H9 (cell line): ENCODE results near the gene ZDHHC16. TPM values are rescaled to one million over a fixed set of nuclear protein-coding genes. Genes with fewer than 3 reads are reported as not detected.

Source experiments
- DNase-seq: peaks from one replicate; pipeline ENCODE4 v3.0.0-alpha.2; 2017
- H2AFZ ChIP-seq: one replicate; pipeline ENCODE4 v1.6.1; 2013; ENCODE audit warnings: mild to moderate bottlenecking, low read length, control low read depth, moderate library complexity
- H2AK5ac ChIP-seq: 2 replicates; pipeline ENCODE4 v1.6.1; 2013; ENCODE audit warnings: low read length, control low read depth, mixed read lengths; ENCODE audit not compliant: insufficient read length
- H2BK120ac ChIP-seq: one replicate; pipeline ENCODE4 v1.6.1; 2013; ENCODE audit warnings: low read depth, mild to moderate bottlenecking, low read length, control low read depth, inconsistent platforms; ENCODE audit not compliant: poor library complexity, severe bottlenecking
- H2BK12ac ChIP-seq: 2 replicates; pipeline ENCODE4 v1.6.1; 2013; ENCODE audit warnings: low read length, control low read depth, mixed read lengths, low read depth; ENCODE audit not compliant: insufficient read length
- H2BK15ac ChIP-seq: 2 replicates; pipeline ENCODE4 v1.6.1; 2013; ENCODE audit warnings: low read depth, low read length, control low read depth
- H2BK20ac ChIP-seq: one replicate; pipeline ENCODE4 v1.6.1; 2013; ENCODE audit warnings: low read depth, mild to moderate bottlenecking, low read length, control low read depth, inconsistent platforms; ENCODE audit not compliant: poor library complexity, severe bottlenecking
- H2BK5ac ChIP-seq: 2 replicates; pipeline ENCODE4 v1.6.1; 2013; ENCODE audit warnings: low read length, control low read depth, mixed read lengths; ENCODE audit not compliant: insufficient read length
- H3K14ac ChIP-seq: 2 replicates; pipeline ENCODE4 v1.6.1; 2013; ENCODE audit warnings: low read length, control low read depth; ENCODE audit not compliant: insufficient read depth
- H3K18ac ChIP-seq: 2 replicates; pipeline ENCODE4 v1.6.1; 2013; ENCODE audit warnings: low read depth, mild to moderate bottlenecking, mixed read lengths, low read length, control low read depth; ENCODE audit not compliant: insufficient read length
- H3K23ac ChIP-seq: 2 replicates; pipeline ENCODE4 v1.6.1; 2013; ENCODE audit warnings: low read length, control low read depth, mixed read lengths, low read depth; ENCODE audit not compliant: insufficient read length
- H3K23me2 ChIP-seq: 2 replicates; pipeline ENCODE4 v1.6.1; 2013; ENCODE audit warnings: low read depth, mild to moderate bottlenecking, mixed read lengths, low read length, control low read depth; ENCODE audit not compliant: insufficient read length, poor library complexity, severe bottlenecking
- H3K27ac ChIP-seq: 2 replicates; pipeline ENCODE4 v1.5.1; 2013; ENCODE audit warnings: low read length, control low read depth, mixed read lengths, low read depth; ENCODE audit not compliant: insufficient read length
- H3K27me3 ChIP-seq: 2 replicates; pipeline ENCODE4 v1.6.1; 2013; ENCODE audit warnings: low read length, control low read depth, inconsistent platforms; ENCODE audit not compliant: insufficient read depth
- H3K4ac ChIP-seq: 2 replicates; pipeline ENCODE4 v1.6.1; 2013; ENCODE audit warnings: low read depth, mild to moderate bottlenecking, control low read depth, inconsistent platforms, low read length, moderate library complexity
- H3K4me1 ChIP-seq: 2 replicates; pipeline ENCODE4 v1.6.1; 2013; ENCODE audit warnings: low read length, control low read depth, inconsistent platforms; ENCODE audit not compliant: insufficient read depth
- H3K4me2 ChIP-seq: 2 replicates; pipeline ENCODE4 v1.6.1; 2013; ENCODE audit warnings: low read length, control low read depth, mixed read lengths; ENCODE audit not compliant: insufficient read length, insufficient read depth
- H3K56ac ChIP-seq: 2 replicates; pipeline ENCODE4 v1.6.1; 2013; ENCODE audit warnings: low read depth, mild to moderate bottlenecking, mixed read lengths, low read length, control low read depth; ENCODE audit not compliant: insufficient read length
- H3K79me1 ChIP-seq: 2 replicates; pipeline ENCODE4 v1.6.1; 2013; ENCODE audit warnings: low read depth, mild to moderate bottlenecking, moderate library complexity, low read length, control low read depth, inconsistent platforms; ENCODE audit not compliant: insufficient read depth, poor library complexity, severe bottlenecking
- H3K79me2 ChIP-seq: 2 replicates; pipeline ENCODE4 v1.6.1; 2013; ENCODE audit warnings: low read length, control low read depth, inconsistent platforms; ENCODE audit not compliant: insufficient read depth
- H3K9ac ChIP-seq: 2 replicates; pipeline ENCODE4 v1.6.1; 2013; ENCODE audit warnings: low read length, control low read depth, mixed read lengths; ENCODE audit not compliant: insufficient read length; ENCODE audit errors: extremely low read depth
- H3K9me3 ChIP-seq: one replicate; pipeline ENCODE4 v1.6.1; 2013; ENCODE audit warnings: low read depth, low read length, inconsistent platforms; ENCODE audit not compliant: control insufficient read depth
- H3T11ph ChIP-seq: one replicate; pipeline ENCODE4 v1.6.1; 2013; ENCODE audit warnings: mild to moderate bottlenecking, low read length, control low read depth, inconsistent platforms
- H4K20me1 ChIP-seq: one replicate; pipeline ENCODE4 v1.6.1; 2013; ENCODE audit not compliant: control insufficient read depth, insufficient read length, insufficient read depth
- H4K5ac ChIP-seq: 2 replicates; pipeline ENCODE4 v1.6.1; 2013; ENCODE audit warnings: low read depth, mild to moderate bottlenecking, mixed read lengths, low read length, control low read depth; ENCODE audit not compliant: insufficient read length
- H4K8ac ChIP-seq: replicated peaks from 2 replicates; pipeline ENCODE4 v1.6.1; 2013; ENCODE audit warnings: low read length, control low read depth, mixed read lengths, low read depth; ENCODE audit not compliant: insufficient read length
- H4K91ac ChIP-seq: 2 replicates; pipeline ENCODE4 v1.6.1; 2013; ENCODE audit warnings: low read depth, mild to moderate bottlenecking, moderate library complexity, mixed read lengths, low read length, control low read depth; ENCODE audit not compliant: insufficient read length
- H3K27ac Mint-ChIP-seq, 3 experiments: 2 replicates in 2 of 3; 3 replicates in 1 of 3; pipeline ENCODE4 v1.8.0; 2020 to 2021; ENCODE audit warnings: mixed read lengths in 3 of 3, mild to moderate bottlenecking in 1 of 3, moderate library complexity in 1 of 3
- H3K27me3 Mint-ChIP-seq: 2 replicates; pipeline ENCODE4 v1.8.0; 2021; ENCODE audit warnings: low read depth, mild to moderate bottlenecking, moderate library complexity, mixed read lengths
- H3K36me3 Mint-ChIP-seq, 3 experiments: 2 replicates in 2 of 3; 3 replicates in 1 of 3; pipeline ENCODE4 v1.8.0; 2020 to 2021; ENCODE audit warnings: low read depth in 3 of 3, mixed read lengths in 3 of 3; ENCODE audit not compliant: insufficient read depth in 1 of 3
- H3K4me1 Mint-ChIP-seq, 2 experiments: 2 replicates each; pipeline ENCODE4 v1.8.0; 2020; ENCODE audit warnings: mixed read lengths in 2 of 2
- H3K4me3 Mint-ChIP-seq, 2 experiments: 2 replicates in 1 of 2; 3 replicates in 1 of 2; pipeline ENCODE4 v1.8.0; 2020 to 2021; ENCODE audit warnings: mild to moderate bottlenecking in 2 of 2, mixed read lengths in 2 of 2, moderate library complexity in 1 of 2
- H3K9me3 Mint-ChIP-seq, 2 experiments: 2 replicates in 1 of 2; 3 replicates in 1 of 2; pipeline ENCODE4 v1.8.0; 2020; ENCODE audit warnings: mild to moderate bottlenecking in 2 of 2, mixed read lengths in 2 of 2, moderate library complexity in 1 of 2
- WGBS: extraction: QIAGEN DNeasy Blood & Tissue Kit; methylation state at CpG from one replicate; pipeline ENCODE4 v1.1.7; 2013; ENCODE audit warnings: missing lambda C conversion rate, low lambda C conversion rate, mixed read lengths; ENCODE audit not compliant: insufficient read length; ENCODE audit errors: extremely low coverage; 5-methylcytosine and 5-hydroxymethylcytosine counted together
- total RNA-seq: library from RNA; stranded (reverse); gene quantifications from 2 replicates; pipeline ENCODE4 v1.2.1, GENCODE V29; 2021
- TF ChIP-seq, protein P1 (sequence below): fragments of 200-600 bp; sonication (generic); conservative IDR thresholded peaks from 3 replicates; pipeline ENCODE4 v1.8.0; 2021; ENCODE audit warnings: antibody characterized with exemption, mild to moderate bottlenecking

ZDHHC16 gene
- total RNA-seq, 1 experiment from 2014 or later, result 45.4 TPM

DNA sequence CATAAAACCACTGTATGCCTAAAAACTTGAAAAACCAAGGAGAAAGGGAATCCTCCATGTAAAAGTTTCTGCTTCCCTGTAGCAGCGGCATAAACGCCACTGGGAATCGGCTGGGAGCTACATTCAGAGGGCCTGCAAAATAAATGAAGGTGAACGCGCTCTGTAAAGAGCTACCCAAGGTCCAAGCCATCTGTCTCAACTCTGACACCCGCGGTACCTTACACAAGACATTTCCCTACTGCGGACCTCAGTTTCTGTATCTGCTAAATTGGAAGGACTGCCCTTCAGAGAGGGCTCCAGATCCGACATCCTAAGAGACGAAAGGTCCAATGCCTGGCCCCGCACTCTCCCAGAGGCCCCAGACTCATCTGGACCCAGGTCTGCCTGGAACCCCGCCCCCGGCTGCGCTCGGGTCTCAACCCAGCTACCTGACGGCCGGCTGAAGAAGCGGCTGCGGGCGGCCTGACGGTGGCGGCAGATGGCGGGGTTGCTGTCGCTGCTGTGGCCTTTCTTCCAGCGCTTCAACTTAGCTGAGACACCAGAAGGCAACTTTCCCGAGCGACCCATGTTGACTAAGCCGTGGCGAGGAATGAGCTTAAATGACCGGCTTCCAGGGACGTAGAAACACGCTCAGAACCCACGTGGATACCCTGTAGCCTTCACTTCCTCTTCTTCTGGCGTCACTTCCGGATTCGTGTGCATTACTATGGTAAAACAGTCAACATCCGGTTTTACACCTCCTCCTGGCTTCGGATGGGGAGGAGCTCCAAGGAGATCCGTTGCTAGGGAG, 45.1 kb upstream of the ZDHHC16 start, which contains the start of gene RRP12:
Gene RRP12 (minus strand): TSS at position 676 of the 790 bp plus-strand sequence. CDS start 109 bp downstream, at position 567.
- H2AFZ ChIP-seq, result no peak within 1 kb of the TSS
- peak within 1 kb of the TSS; percentile 31 for H3K9ac ChIP-seq

More for the DNA sequence above, 45.1 kb upstream of the ZDHHC16 start, which contains the start of gene RRP12:
- peaks cover 7% of the 10 kb centered on the region for H3K23me2 ChIP-seq
- no peak within 1 kb of the TSS for H2BK120ac ChIP-seq
- H2BK5ac ChIP-seq, result no peak within 1 kb of the TSS
- H3K79me2 ChIP-seq, result 0 out of 2 replicates have a peak, but pooled peaks cover 2% of the 10 kb centered on the region
- no peak within 1 kb of the TSS for H3K14ac ChIP-seq
- H2AK5ac ChIP-seq, result no peak within 1 kb of the TSS
- no CpG with 5 or more reads among the region's 39 CpGs for WGBS
- no peak within 1 kb of the TSS for H2BK12ac ChIP-seq
- Mint-ChIP-seq H3K27ac (peak within 1 kb of the TSS; percentile 84 to 98 (median 92); a peak in 5 of 7 replicates), H3K9me3 (no peaks in the 10 kb centered on the region), H3K27me3 (no peaks in the 10 kb centered on the region), H3K36me3 (peaks cover 6 to 25% (median 11%) of the 10 kb centered on the region in 3 experiments; a peak in 6 of 7 replicates), H3K4me3 (peak within 1 kb of the TSS; percentile 96 to 97), H3K4me1 (peaks cover 8 to 12% of the 10 kb centered on the region in 2 experiments)
- H4K91ac ChIP-seq, result no peak within 1 kb of the TSS
- no peak within 1 kb of the TSS for H3K4ac ChIP-seq
- H3K23ac ChIP-seq, result no peak within 1 kb of the TSS
- peak; percentile 96 for DNase-seq
- H3K4me1 ChIP-seq, result no peaks in the 10 kb centered on the region
- no peaks in the 10 kb centered on the region for H3K79me1 ChIP-seq
- no peak within 1 kb of the TSS for H4K8ac ChIP-seq
- no peak within 1 kb of the TSS for H3K27ac ChIP-seq
- H4K20me1 ChIP-seq, result no peaks in the 10 kb centered on the region
- H3K4me2 ChIP-seq, result peak within 1 kb of the TSS; percentile 80
- peak within 1 kb of the TSS; percentile 30 for H3K18ac ChIP-seq
- no peak within 1 kb of the TSS for H2BK20ac ChIP-seq
- no peak within 1 kb of the TSS for H2BK15ac ChIP-seq
- H3K56ac ChIP-seq, result no peak within 1 kb of the TSS
- no peaks in the 10 kb centered on the region for H3K27me3 ChIP-seq
- H3K9me3 ChIP-seq, result no peaks in the 10 kb centered on the region
- TF ChIP-seq, protein P1, sequence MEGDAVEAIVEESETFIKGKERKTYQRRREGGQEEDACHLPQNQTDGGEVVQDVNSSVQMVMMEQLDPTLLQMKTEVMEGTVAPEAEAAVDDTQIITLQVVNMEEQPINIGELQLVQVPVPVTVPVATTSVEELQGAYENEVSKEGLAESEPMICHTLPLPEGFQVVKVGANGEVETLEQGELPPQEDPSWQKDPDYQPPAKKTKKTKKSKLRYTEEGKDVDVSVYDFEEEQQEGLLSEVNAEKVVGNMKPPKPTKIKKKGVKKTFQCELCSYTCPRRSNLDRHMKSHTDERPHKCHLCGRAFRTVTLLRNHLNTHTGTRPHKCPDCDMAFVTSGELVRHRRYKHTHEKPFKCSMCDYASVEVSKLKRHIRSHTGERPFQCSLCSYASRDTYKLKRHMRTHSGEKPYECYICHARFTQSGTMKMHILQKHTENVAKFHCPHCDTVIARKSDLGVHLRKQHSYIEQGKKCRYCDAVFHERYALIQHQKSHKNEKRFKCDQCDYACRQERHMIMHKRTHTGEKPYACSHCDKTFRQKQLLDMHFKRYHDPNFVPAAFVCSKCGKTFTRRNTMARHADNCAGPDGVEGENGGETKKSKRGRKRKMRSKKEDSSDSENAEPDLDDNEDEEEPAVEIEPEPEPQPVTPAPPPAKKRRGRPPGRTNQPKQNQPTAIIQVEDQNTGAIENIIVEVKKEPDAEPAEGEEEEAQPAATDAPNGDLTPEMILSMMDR, result peak; percentile 35; the same call in 2 of the 3 replicates
- no peak within 1 kb of the TSS for H4K5ac ChIP-seq
- H3T11ph ChIP-seq, result no peak within 1 kb of the TSS
